GM21737 (cell line): ENCODE data around the gene NUDT3.

Experiments used
- ATAC-seq: cut with Tn5 transposase; IDR thresholded peaks from one replicate; pipeline ENCODE4 v1.9.1; 2021; ENCODE audit warnings: mild to moderate bottlenecking, moderate library complexity; ENCODE audit not compliant: unreplicated experiment

The NUDT3 gene

GRCh38 chr6:34242252-34243130 is 150.0 kb downstream of the NUDT3 start:
- ATAC-seq, result no peak

DNA sequence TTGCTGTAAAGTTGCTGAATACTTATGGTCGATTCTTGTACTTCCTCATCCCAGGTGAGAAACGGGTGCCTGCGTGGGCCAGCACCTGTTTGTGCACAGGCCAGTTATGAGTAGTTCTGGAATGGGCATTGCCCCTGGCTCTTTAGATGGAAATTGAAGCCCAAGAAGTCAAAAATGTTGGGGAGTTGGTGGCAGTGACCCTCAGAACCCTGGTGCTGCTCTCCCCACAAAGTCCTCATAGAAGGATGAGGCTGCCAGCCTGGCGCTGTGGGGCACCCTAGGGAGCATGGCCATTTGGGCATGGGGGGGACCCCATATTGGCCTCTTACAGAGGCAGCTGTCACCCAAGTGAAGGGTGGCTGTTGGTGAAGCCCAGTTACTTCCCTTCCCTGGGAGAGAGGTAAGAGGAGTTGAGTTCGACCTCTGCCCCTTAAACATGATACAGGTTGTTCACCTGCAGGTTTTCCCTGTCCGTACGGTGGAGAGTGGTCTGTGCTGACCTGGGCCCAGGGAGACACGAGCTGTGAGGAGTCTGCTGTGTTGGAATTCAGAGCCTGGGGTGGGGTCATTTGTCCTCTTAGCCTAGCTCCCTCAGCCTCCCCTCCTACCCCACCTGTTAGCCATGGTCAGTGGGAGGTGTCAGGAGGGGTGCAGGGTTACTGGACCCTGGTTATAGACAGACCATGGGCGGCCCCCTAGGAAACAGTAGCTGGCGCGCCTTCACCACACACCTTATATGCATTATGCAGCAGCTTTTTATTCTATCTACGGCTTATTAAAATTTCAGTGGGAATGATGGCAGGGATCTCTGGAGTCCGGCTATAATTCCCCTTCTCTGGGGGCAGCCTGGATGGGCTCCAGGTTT is 150.9 kb downstream of the NUDT3 start:
- no peak for ATAC-seq

DNA sequence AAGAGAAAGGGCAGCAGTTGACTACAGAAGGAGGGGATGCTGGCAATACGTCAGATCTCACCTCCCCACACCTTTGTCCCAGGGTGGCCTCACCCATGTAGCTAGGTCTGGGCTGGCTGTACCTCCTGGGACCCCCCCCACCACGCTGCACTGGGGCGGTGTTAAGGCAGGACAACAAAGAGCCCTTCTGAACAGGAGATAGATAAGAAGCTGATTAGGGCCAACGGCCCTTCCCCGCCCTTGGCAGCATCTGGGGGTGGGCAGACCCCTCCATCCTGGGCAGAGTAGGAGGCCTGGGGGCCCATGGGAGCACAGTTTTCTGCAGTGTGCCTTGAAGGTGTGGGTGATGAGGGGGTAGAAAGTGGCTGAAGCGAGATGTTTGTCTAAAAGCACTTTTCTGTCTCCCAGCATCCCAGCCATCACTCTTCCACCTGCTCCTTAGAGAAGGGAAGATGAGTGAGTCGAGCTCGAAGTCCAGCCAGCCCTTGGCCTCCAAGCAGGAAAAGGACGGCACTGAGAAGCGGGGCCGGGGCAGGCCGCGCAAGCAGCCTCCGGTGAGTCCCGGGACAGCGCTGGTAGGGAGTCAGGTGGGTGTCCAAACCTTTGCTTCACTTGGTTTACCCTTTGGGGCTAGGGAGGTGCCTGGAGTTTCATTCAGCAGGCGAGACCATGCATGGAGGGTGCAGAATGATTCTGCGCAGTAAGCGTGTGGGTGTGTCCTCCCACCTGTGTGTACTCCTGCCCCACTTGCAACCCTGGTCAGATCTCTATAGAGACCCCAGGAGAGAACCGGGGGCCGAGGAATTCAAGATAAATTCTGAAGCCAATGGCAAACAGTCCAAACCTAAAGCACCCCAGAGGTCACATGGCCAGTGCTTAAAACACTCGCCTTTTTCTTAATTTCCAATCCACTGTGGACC is 151.9 kb downstream of the NUDT3 start:
- no peak for ATAC-seq

DNA sequence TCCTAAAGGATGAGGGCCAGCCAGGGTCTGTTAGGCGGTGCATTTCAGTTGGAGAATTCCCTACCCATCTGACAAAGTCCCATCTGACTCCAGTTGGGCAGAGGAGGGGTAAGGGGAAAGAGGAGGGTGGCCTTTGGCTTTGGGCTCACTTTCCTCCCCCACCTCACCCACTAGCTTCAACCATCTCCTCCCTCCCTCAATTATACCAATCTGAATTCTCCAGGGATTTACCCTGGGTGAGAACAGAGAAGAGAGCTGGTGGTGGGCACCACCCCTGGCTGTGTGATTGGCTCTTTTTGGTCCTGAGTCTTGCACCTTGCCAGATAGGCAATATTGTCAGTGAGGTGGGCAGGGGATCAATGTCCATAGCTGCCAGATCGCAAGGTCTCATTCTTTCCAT is 152.6 kb downstream of the NUDT3 start:
- no peak for ATAC-seq

DNA sequence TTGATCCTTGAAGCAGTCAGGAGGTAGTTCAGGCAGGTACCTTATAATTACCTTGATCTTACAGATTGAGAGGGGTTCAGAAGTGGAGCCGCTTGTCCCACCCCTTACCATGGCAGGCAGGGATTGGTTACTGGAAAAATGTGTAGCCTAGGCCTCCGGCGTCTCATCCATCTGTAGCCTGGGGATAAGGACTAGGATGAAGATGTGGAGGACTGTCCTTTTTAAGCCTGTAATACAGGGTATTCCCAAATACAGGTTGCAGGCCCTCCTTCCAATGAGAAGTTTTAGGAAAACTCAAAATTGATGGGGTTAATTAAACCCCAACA is 153.0 kb downstream of the NUDT3 start:
- ATAC-seq, result no peak

DNA sequence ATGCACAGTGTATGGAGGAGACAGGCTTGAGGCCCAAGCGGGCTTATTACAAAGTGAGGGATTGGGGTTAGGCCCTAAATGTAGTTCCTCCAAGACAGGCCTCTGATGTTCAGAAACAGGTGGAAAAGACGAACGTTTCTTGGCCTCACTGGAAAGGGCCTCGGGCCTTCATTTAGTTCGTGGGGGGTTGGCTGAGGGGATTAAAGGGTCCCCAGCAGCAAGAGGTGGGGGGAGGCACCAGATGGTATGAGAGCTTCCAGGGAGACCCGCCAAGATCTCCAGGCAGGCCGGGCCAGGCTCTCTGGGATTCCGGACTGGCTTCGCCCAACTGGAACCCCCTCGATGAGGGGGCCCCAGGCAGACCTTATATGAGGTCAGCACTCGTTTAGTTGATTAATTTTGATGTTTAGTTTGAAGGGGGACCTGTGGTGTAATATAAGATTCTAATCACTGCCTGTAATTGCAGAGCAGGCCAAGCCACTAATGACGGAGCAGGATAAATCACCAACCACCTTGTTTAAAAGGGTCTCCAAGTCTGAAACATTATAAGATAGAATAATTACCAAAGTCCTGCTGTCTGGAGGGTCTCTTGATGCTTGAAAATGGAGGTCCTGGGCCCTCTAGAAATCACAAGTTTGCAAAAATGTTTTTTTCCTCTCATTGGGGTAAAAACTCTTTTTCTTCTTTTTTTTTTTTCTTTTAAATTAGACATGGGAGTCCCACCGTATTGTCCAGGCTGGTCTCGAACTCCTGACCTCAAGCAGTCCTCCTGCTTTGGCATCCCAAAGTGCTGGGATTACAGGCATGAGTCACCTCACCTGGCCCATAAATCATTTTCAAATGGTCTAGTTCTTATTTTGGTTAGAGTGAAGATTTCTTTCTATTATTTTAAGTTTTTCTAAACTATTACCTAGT is 153.6 kb downstream of the NUDT3 start:
- ATAC-seq, result no peak

DNA sequence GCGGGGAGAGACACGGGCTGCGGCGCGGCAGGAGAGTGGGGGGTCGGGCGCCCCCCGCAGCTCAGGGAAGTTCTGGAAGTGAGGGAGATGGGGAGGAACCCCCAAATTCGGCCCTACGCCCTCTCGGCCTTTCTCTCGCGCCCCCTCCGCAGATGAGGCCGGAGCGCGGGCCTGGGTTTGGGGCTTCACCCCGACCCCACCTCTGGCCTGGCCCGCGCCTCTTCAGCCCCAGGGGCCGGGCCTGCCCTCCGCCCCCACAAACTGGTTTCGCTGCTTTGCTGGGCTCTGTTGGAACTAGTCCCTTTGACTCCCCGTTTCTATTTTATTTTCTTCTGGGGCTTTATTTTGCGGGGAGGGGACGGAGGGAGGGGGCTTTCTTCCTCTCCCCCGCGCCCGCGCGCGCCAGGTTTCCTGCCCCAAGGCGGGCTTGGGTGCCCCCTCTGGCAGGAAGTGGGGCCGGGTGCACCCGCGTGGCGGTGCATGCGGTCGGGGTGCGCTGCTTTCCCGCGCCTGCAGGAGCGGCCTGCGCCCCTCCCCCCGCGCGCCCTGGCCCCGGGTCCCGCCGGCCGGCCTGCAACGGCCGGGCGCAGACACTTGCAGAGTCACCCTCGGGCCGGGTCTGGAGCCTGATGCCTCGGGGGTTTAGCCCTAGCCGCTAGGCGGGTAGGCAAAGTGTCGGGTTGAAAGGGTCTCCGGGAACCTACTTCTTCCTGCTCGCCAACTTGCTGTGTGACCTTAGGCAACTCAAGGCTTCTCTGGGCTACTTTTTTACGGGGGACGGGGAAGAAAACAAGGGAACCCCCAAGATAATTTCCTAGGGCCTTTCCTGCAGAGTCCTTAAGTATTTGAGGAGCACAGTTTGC is 154.5 kb downstream of the NUDT3 start:
- no peak for ATAC-seq

- ATAC-seq, result no peak
These were observed 155.2 kb downstream of the NUDT3 start for GRCh38 chr6:34237316-34237721.

DNA sequence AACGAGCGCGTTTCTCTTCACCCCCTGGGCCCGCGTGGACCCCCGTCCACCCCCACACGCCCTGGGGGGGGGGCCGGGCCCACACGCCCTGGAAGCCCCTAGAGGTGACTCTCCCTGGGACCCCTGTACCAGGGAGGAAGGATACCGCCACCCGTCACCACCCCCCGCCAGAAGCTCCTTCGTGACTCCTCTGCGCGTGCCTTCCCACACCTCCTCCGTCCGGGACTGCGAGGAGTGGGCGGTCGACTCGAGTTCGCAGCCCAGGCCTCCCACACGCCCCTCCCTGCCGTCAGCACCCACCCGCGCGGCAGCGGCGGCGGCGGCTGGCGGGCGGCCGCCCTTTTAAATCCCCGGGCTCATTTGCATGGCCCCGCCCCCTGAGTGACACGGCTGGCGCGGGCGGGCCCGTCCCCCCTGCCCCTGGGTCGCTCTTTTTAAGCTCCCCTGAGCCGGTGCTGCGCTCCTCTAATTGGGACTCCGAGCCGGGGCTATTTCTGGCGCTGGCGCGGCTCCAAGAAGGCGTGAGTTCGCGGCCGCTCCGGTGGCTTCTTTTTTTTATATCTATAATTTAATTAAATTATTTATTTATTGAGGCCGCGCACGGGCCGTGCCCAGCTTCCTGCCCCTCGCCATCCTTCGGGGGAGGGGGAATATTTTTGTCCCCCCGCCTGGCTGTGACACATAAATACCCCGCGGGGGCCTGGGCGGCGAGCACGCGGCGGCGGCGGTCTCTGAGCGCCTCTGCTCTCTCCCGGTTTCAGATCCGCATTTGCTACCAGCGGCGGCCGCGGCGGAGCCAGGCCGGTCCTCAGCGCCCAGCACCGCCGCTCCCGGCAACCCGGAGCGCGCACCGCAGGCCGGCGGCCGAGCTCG is 155.8 kb downstream of the NUDT3 start, which contains the start of gene HMGA1:
HMGA1 (plus strand) TSS at position 431 of the 873 bp plus-strand sequence. CDS start 3,908 bp downstream, outside the sequence.
- ATAC-seq, result peak; percentile 50

DNA sequence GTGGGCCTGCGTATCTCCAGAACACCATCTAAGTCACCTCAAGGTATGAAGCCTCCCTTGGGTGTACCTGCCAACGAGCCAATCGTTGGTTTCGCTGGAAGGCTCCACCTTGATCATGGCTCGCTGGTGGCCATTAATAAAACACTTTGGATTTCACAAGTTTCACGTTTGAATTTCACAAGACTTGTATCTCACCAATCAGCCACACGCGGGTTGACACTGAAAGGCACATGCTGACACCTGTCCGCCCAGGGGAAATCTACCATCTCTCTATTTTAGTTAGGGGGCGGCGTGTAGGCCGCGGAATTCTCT is 156.4 kb downstream of the NUDT3 start:
- no peak for ATAC-seq

DNA sequence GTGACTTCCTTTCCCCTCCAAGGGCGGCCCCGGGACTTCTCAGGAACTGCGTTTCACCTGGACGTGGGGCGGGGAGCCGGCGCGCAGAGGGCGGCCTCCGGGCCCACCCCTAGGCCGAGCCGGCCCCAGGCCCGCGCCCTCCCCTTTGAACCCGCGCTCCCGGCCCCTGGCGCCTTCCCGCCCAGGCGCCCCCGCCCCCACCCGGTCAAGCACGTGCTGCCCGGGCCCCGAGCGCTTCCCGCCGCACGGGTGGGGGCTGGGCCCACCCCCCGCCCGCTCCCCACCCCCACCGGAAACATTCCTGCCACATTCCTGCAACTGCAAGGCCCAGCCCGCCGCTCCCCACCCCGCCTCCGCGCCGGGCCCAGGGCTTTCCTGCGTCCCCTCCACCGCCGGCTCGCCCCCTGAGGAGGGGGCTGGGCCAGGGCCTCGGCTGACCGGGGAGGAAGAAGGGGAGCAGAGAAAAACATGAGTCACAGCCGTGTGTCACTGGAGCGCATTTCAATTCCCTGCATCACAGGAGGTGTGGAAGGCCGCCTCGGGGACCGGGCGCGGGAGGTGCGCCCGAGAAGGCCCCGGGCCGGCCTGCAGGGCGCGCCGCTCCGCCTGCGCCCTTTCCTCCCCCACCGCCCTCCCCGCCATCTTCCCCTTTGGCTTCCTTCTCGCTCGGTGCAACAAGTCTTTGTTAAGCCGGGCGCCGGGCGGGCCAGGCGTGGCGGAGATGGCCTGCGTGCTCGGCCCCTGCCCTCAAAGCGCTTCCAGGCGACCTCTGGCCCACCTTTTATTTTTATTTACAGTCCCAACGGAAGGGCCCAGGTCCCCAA is 156.9 kb downstream of the NUDT3 start:
- no peak for ATAC-seq

DNA sequence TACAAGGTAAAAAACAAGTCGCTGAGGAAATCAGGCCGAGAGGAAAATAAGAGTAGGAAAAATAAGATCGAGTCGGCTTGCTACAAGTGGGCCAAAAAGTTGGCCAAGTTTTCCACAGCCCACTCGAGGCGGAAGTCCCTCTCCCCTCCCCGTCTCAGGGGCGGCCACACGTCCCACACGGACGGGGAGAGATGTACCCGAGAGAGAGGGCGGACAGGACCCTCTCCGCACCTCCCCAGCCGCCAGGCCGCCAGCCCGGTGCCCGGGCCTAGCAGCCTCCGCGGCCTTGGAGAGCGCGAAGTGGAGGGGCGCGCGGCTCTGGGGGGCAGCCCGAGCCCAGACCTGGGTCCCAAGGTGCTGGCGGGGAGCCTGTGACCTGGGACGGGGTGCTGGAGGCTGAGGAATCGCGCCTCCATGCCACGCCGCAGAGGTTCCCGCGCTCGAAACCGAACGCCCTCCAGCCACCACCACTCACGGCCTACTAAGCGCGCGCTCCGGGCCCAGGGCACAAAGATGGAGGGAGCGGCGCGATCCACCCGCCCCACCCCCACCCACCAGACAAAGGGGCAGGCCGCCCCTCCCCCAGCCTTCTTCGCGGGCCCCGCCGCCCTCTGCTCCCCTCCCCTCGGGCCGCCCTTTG is 157.7 kb downstream of the NUDT3 start:
- ATAC-seq, result no peak

- no peak for ATAC-seq
These were observed 158.6 kb downstream of the NUDT3 start for GRCh38 chr6:34233867-34234266.

GRCh38 chr6:34232901-34233300 is 159.6 kb downstream of the NUDT3 start:
- ATAC-seq, result no peak

GRCh38 chr6:34231566-34232336 is 160.7 kb downstream of the NUDT3 start:
- no peak for ATAC-seq
